H7 (cell line): ENCODE results near the gene PCCA. TPM values are rescaled to one million over a fixed set of nuclear protein-coding genes. Genes with fewer than 3 reads are reported as not detected.
"Not testable (repeated sequence)": the region's sequence is repeated elsewhere in the genome, so short reads cannot be mapped to it uniquely, and the experiment has no call there.

Experiments
- DNase-seq: peaks from one replicate; pipeline ENCODE4 v3.0.0; 2012
- H3K27me3 ChIP-seq: 2 replicates; pipeline ENCODE4 v1.6.0; 2011; ENCODE audit warnings: mild to moderate bottlenecking, low read length; ENCODE audit not compliant: control insufficient read depth, insufficient read depth
- H3K36me3 ChIP-seq: replicated peaks from 2 replicates; pipeline ENCODE4 v1.5.1; 2011; ENCODE audit warnings: low read length; ENCODE audit not compliant: control insufficient read depth, insufficient read depth
- H3K4me3 ChIP-seq: 2 replicates; pipeline ENCODE4 v1.5.1; 2011; ENCODE audit warnings: low read depth, mild to moderate bottlenecking, control low read depth, low read length, moderate library complexity; ENCODE audit not compliant: insufficient read depth
- total RNA-seq: library from RNA; depleted of rRNA; stranded (reverse); fragments of >200 nt; shearing (Covaris generic); gene quantifications from 2 replicates; pipeline ENCODE4 v1.2.3, GENCODE V29; 2014

Gene PCCA
- total RNA-seq, 1 experiment from 2014 or later = 23.9 TPM

DNA sequence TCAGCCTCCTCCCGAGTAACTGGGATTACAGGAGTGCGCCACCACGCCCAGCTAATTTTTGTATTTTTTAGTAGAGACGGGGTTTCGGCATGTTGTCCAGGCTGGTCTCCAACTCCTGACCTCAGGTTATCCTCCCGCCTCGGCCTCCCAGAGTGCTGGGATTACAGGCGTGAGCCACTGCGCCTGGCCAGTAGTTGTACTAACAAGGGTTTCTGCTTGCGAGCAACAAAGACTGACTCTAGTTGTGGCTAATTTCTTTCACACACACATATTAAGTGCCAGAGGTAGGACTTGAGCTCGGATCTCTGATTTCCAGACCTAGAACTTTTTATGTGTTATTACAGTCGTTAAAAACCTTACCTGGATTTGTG is 635 bp upstream of the PCCA start:
- Histone ChIP-seq H3K27me3 (no peaks in the 10 kb centered on the region), H3K4me3 (peak overlapping the region; percentile 99), H3K36me3 (peaks cover 5% of the 10 kb centered on the region)
- no peak for DNase-seq

DNA sequence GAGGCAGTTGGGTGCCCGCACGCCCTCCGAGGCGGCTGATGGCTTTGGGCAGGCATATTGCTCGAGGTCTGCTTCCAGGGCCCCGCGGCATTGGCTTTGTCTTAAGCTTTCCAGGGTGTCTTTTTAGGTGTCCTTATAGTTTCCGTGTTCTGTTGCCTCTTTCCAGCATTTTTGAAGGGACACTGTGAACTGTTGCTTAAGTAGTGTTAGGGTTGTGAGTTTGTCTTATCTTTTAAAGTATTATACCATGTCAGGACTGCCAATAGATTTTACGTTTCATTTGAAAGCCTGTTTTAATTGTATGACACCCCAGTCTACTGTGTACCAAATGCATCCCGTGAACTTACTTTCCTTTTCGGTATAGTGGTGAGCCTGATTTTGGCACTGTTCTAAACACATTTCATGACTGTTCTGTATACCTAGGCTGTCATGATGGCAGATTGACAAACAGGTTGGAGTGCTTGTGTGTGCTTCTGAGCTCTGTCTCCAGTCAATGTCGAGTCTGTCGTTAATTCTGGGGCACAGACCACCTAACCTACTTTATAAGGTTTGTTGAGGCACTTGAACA is 656 bp downstream of the PCCA start:
- Histone ChIP-seq H3K36me3 (peaks cover 5% of the 10 kb centered on the region), H3K4me3 (peak overlapping the region; percentile 99), H3K27me3 (no peaks in the 10 kb centered on the region)
- no peak for DNase-seq

DNA sequence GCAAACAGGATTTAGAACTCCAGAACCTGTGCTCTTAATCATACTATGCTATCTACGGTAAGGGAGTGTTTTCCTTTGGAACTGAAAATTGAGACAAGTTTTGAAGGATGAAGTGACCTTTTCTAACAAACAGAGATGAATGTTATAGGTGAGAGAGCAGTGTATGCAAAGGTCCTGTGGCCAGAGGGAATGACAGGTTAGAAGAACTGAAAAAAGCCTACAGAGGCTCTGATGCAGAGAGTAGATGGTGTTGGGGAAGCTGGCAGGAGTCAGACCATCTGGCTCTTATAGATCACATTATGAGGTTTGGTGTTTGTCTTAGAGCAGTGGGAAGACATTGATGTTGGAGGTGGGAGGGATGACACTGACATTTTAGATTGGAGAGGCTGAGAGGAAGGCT is 2.0 kb downstream of the PCCA start:
- no peaks in the 10 kb centered on the region for H3K27me3 ChIP-seq
- no peak for DNase-seq
- peaks cover 3% of the 10 kb centered on the region for H3K36me3 ChIP-seq
- H3K4me3 ChIP-seq = no peak overlapping the region

DNA sequence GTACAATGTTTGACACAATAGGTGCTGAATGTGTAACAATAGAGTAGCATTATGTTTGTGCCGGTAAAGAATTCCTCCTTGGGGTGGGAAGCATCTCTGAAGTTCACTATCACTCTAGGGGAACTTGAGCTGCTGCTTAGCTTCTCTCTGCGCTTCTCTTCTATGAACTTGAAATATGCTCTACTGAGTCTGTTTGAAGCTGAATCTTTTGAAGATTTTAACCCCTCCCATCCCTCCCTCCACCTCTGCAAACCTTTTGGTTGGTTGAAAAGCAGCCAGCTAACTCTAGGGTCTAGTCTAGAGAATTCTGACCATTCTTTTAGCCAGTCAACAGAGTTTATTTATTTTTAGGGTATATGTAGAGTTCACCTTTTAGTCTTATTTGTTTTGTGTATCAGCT is 2.5 kb downstream of the PCCA start:
- Histone ChIP-seq H3K27me3 (no peaks in the 10 kb centered on the region), H3K36me3 (no peaks in the 10 kb centered on the region; the same call in 1 of the 2 replicates), H3K4me3 (no peak overlapping the region)
- DNase-seq = no peak

DNA sequence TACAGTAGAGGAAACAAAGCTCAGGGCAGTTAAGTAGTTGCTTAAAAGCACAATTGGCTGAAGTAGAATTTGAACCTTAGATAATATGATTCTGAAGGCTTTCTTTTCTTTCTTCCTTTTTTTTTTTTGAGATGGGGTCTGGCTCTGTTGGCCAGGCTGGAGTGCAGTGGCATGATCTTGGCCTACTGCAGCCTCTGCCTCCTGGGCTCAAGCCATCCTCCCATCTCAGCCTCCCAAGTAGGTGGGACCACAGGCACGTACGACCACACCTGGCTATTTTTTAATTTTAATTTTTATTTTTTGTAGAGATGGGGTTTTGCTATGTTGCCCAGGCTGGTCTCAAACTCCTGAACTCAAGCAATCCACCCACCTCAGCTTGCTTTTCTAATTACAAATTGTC is 3.4 kb downstream of the PCCA start:
- H3K27me3 ChIP-seq, H3K4me3 ChIP-seq: not testable (repeated sequence)

DNA sequence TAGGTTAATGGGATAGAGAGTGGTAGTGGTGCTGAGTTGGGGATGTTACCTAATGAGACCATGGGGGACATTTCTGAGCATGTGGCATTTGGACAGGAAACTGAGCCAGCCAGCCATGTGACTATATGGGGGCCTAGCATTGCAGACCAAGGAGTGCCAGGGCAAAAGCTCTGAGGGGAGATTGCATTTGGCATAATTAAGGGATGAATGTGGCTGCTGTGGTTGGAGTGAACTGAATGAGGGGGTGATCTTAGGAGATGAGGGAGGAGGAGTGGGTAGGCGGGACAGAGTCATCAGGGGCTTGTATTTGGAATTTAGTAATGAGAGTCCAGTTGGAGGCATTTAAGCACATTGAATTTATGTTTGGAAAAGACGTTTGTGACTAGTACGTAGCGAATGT is 6.6 kb downstream of the PCCA start:
- H3K36me3 ChIP-seq = no peaks in the 10 kb centered on the region; the same call in 1 of the 2 replicates
- no peak for DNase-seq
- no peaks in the 10 kb centered on the region for H3K27me3 ChIP-seq
- H3K4me3 ChIP-seq = no peak overlapping the region

More for the DNA sequence above, 3.4 kb downstream of the PCCA start:
- not testable (repeated sequence) for H3K36me3 ChIP-seq, DNase-seq

DNA sequence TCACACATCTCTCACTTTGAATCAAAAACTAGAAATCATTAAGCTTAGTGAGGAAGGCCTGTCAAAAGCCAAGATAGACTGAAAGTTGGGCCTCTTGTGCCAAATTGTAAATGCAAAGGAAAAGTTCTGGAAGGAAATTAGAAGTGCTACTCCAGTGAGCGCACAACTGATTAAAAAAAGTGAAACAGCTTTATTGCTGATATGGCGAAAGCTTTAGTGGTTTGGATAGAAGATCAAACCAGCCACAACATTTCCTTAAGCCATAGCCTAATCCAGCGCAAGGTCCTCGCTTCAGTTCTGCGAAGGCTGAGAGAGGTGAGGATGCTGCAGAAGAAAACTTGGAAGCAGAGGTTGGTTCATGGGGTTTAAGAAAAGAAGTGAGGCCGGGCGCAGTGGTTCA is 7.6 kb downstream of the PCCA start:
- Histone ChIP-seq H3K36me3 (no peaks in the 10 kb centered on the region; the same call in 1 of the 2 replicates), H3K27me3 (no peaks in the 10 kb centered on the region), H3K4me3 (no peak overlapping the region)
- DNase-seq = no peak

DNA sequence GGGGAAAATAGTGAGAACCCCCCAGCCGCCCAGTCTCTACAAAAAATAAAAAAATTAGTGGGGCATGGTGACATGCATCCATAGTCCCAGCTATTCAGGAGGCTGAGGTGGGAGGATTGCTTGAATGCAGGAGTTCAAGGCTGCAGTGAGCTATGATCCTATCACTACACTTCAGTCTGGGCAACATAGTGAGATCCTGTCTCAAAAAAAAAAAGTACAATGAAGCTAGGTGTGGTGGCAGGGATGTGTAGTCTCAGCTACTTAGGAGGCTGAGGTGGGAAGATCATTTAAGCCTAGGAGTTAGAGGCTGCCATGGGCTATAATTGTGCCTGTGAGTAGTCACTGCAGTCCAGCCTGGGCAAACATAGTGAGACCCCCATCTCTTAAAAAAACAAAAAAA is 8.9 kb downstream of the PCCA start:
- Histone ChIP-seq H3K36me3 (no peaks in the 10 kb centered on the region; the same call in 1 of the 2 replicates), H3K4me3 (no peak overlapping the region), H3K27me3 (no peaks in the 10 kb centered on the region)
- DNase-seq = no peak

DNA sequence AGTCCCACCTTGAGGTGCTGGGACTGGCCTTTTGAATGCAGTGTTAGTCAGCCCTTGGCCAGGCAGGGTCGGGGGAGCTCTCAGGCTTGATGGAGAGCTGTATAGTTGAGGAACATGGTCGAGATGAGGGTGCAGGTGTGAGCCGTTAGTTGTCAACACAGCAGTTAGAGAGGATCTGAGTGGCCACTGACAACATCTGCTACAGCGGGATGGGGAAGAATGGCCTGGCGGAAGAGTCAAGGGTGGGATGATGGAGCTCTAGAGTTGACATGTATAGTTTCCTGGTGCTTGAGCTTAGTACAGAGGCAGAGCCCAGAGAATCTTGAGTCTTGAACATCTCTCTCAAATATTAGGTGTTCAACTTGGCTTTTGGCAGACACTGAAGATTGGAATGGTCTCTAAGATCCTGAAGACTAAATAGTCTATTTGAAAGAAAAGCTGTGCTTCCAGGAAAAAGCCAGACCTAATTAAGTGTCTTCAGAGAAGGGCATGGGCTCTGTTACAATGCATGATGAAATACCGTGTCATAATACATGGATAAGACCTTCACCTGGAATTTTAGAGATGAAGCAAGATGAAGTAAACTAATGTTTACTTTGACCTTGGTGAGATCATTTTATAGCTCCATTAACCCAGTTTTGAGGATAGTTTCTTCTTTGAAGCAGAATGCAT is 9.7 kb downstream of the PCCA start:
- H3K36me3 ChIP-seq = no peaks in the 10 kb centered on the region
- no peak for DNase-seq
- no peak overlapping the region for H3K4me3 ChIP-seq
- H3K27me3 ChIP-seq = no peaks in the 10 kb centered on the region

DNA sequence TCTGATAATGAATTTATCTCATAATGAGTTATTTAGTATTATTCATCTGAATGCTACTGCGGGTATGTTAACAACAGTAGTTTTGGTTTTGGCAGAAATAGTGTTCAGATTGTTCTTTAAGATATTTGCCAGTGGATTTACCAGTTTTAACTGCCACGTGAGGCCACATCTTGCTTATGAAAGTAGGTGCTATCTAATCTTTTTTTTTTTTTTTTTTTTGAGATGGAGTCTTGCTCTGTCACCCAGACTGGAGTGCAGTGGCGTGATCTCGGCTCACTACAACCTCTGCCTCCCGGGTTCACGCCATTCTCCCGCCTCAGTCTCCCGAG is 10.2 kb downstream of the PCCA start:
- not testable (repeated sequence) for H3K36me3 ChIP-seq, H3K27me3 ChIP-seq, H3K4me3 ChIP-seq, DNase-seq

DNA sequence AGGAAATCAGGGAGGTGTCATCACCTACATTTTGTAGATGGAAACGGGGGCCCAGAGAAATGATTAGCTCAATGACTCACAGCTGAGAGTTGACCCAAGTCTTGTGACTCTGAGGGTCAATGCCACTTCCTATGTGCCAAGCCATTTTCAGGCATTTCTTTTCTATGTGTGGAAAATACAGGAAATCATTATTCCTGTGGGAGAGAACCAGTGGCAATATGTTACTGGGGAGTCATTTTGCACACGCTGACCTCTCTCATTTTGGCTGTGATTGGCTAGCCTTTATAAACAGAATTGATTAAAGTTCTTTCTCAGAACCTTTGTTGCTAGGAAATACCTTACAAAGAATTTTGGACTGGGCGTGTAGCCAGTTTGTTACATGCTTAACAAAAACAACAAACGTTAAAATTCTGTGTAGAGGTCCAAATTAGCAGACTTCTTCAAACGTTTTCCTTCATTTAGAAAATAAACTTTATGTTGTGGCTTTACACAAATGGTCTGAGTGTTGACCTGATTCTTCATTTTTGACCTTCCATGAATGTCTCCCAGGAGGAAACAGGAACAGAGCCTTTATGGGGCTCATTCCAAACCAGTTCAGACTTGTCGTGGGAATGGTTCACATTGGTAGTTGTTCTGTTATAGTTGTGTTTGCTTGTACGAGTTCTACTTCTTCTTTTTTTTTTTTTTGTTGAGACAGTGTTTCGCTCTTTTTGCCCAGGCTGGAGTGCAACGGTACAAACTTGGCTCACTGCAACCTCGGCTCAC is 11.4 kb downstream of the PCCA start:
- Histone ChIP-seq H3K36me3 (no peaks in the 10 kb centered on the region), H3K4me3 (no peak overlapping the region), H3K27me3 (no peaks in the 10 kb centered on the region)
- DNase-seq = no peak

DNA sequence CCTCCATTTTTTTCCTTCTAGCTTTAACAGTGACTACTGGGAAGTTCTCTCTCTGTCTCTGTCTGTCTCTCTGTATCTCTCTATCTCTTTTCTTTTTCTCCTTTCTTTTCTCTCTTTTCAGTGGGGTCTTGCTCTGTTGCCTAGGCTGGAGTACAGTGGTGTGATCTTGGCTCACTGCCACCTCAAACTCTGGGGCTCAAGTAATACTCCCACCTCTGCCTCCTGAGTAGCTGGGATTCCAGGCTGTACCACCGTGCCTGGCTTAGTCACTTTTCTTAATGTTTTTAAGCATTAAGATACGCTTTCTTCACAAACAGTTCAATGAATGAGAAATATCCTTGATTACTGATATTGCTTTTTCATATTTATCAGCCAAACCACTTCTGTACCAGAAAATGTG is 13.1 kb downstream of the PCCA start:
- Histone ChIP-seq H3K36me3 (no peaks in the 10 kb centered on the region), H3K4me3 (no peak overlapping the region), H3K27me3 (no peaks in the 10 kb centered on the region)
- no peak for DNase-seq

DNA sequence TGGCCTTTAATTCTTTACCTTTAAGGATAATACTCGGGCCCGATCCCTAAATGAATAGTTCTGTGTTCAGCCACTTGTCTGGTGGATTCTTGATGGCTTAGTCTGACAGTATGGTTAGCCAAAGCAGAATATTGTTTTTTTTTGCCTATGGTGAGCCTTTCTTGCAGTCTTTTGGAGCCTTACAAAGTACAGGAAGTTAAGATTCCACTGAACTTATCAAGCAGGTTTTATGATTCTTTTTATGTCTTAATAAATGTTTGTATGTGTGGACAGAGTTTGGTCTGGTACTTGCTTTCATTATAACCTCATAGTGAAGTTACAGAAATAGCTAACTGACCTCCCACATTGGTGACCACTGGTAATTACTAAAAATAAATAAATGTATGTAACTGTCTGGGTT is 17.1 kb downstream of the PCCA start:
- DNase-seq = no peak
- no peaks in the 10 kb centered on the region for H3K36me3 ChIP-seq

DNA sequence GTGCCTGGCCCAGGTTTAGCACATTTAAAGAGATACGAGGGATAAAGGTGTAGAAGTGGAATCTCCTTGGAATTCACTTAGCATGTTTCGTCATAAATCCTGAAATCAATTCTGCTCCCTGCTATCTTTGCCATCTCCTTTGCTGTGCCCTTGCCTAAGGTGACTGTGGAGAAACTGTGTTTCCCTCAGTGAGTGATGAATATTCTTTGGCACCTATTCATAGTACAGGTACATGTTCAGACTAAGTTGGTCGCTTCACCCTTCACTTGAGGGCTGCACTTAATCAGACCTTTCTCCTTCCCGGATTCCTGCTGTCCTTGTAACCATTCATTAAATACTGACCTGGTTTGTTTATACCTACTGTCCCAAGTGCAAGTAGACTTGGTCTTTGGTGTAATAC is 17.8 kb downstream of the PCCA start:
- Histone ChIP-seq H3K27me3 (no peaks in the 10 kb centered on the region), H3K4me3 (no peak overlapping the region), H3K36me3 (no peaks in the 10 kb centered on the region)
- DNase-seq = no peak

More for the DNA sequence above, 17.1 kb downstream of the PCCA start:
- no peak overlapping the region for H3K4me3 ChIP-seq
- no peaks in the 10 kb centered on the region for H3K27me3 ChIP-seq

DNA sequence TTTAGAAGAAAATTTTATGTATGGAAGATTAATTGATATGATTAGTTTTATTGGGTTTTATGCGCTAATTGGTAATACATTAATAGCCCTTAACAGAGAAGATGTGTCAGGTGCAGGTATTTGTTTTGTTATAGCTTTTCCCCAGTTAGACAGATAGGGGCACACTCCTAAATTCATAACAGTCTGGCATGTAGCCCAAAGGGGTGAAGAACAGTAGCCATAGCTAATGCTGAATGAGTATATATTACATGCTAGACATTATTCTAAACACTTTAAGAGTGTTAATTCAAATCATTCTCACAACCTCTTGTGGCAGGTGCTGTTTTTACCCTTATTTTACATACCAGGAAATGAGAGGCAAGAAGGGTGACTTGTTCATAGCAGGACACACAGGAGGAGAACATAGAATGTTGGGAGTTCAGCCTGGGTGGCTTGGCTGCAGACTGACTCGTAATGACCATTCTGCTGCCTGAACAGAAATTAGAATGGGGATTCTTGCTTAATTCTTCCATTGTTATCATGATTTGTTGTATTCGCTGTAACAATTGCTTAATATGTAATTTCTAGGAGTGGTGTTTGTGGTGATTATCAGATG is 20.1 kb downstream of the PCCA start:
- no peaks in the 10 kb centered on the region for H3K27me3 ChIP-seq
- DNase-seq = no peak
- H3K4me3 ChIP-seq = no peak overlapping the region
- peaks cover 1% of the 10 kb centered on the region for H3K36me3 ChIP-seq
